ENCODE results near the gene ATG5.

ATG5 gene

GRCh38 chr6:106315765-106316374 lies 9.7 kb downstream of the ATG5 start (continued):
- TF ChIP-seq, protein P1, sequence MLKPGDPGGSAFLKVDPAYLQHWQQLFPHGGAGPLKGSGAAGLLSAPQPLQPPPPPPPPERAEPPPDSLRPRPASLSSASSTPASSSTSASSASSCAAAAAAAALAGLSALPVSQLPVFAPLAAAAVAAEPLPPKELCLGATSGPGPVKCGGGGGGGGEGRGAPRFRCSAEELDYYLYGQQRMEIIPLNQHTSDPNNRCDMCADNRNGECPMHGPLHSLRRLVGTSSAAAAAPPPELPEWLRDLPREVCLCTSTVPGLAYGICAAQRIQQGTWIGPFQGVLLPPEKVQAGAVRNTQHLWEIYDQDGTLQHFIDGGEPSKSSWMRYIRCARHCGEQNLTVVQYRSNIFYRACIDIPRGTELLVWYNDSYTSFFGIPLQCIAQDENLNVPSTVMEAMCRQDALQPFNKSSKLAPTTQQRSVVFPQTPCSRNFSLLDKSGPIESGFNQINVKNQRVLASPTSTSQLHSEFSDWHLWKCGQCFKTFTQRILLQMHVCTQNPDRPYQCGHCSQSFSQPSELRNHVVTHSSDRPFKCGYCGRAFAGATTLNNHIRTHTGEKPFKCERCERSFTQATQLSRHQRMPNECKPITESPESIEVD (tag by site-specific recombination; IDR thresholded peaks at IDR 0.05), result peak; percentile 58
- TF ChIP-seq INSM2 (tag by site-specific recombination; IDR thresholded peaks at IDR 0.05), result no peak
- peak; percentile 56; the same call in 1 of the 2 replicates for TF ChIP-seq TSHZ1 (tag by site-specific recombination; IDR thresholded peaks at IDR 0.05; ENCODE audit: borderline replicate concordance)
- TF ChIP-seq ZNF19 (tag by site-specific recombination; IDR thresholded peaks at IDR 0.05; ENCODE audit: low read depth), result no peak
- 0 out of 2 replicates have a peak, but pooled peaks have one; percentile 13 for TF ChIP-seq IKZF3 (tag by site-specific recombination; IDR thresholded peaks at IDR 0.05)
- TF ChIP-seq SP7 (tag by site-specific recombination; IDR thresholded peaks at IDR 0.05), result peak; percentile 43; the same call in 1 of the 2 replicates
- TF ChIP-seq ZNF366 (tag by site-specific recombination; conservative IDR thresholded peaks at IDR 0.05), result peak; percentile 47; the same call in 1 of the 2 replicates
- no peak for TF ChIP-seq ZBTB8A (tag by site-specific recombination; IDR thresholded peaks at IDR 0.05)
- no peak for TF ChIP-seq ZSCAN30 (tag by site-specific recombination; IDR thresholded peaks at IDR 0.05)
- TF ChIP-seq GLIS1 (tag by site-specific recombination; IDR thresholded peaks at IDR 0.05), result no peak
- TF ChIP-seq ZNF600 (tag by site-specific recombination; IDR thresholded peaks at IDR 0.05), result peak; percentile 93
- no peak for TF ChIP-seq ZNF302 (tag by site-specific recombination; IDR thresholded peaks at IDR 0.05; ENCODE audit: low read depth)
- no peak for TF ChIP-seq ZNF558 (tag by site-specific recombination; IDR thresholded peaks at IDR 0.05)
- TF ChIP-seq ZNF843 (tag by site-specific recombination; IDR thresholded peaks at IDR 0.05), result 0 out of 2 replicates have a peak, but pooled peaks have one; percentile 29
- TF ChIP-seq ZNF777 (tag by site-specific recombination; IDR thresholded peaks at IDR 0.05; ENCODE audit: borderline replicate concordance), result no peak
- no peak for TF ChIP-seq MYNN (tag by site-specific recombination; IDR thresholded peaks at IDR 0.05; ENCODE audit: borderline replicate concordance)
- no peak for TF ChIP-seq ZBTB11 (tag by site-specific recombination; conservative IDR thresholded peaks at IDR 0.05; ENCODE audit: low read depth)
- TF ChIP-seq ZNF660 (tag by site-specific recombination; IDR thresholded peaks at IDR 0.05), result peak; percentile 67; the same call in 1 of the 2 replicates
- TF ChIP-seq HIC1 (tag by site-specific recombination; IDR thresholded peaks at IDR 0.05), result 0 out of 2 replicates have a peak, but pooled peaks have one; percentile 34
- TF ChIP-seq ZNF132 (tag by site-specific recombination; IDR thresholded peaks at IDR 0.05; ENCODE audit: borderline replicate concordance), result no peak
- 0 out of 2 replicates have a peak, but pooled peaks have one; percentile 27 for TF ChIP-seq ZNF629 (tag by site-specific recombination; IDR thresholded peaks at IDR 0.05)
- TF ChIP-seq ZNF792 (tag by site-specific recombination; IDR thresholded peaks at IDR 0.05), result no peak
- TF ChIP-seq ZNF639 (tag by site-specific recombination; IDR thresholded peaks at IDR 0.05), result no peak
- TF ChIP-seq ZNF324 (tag by site-specific recombination; IDR thresholded peaks at IDR 0.05), result no peak
- TF ChIP-seq ZNF174 (tag by site-specific recombination; IDR thresholded peaks at IDR 0.05), result no peak
- no peak for TF ChIP-seq ZNF596 (tag by site-specific recombination; IDR thresholded peaks at IDR 0.05)

Measured in HEK293 (cell line).